ENCODE results near the gene DDR2.

Gene DDR2

DNA sequence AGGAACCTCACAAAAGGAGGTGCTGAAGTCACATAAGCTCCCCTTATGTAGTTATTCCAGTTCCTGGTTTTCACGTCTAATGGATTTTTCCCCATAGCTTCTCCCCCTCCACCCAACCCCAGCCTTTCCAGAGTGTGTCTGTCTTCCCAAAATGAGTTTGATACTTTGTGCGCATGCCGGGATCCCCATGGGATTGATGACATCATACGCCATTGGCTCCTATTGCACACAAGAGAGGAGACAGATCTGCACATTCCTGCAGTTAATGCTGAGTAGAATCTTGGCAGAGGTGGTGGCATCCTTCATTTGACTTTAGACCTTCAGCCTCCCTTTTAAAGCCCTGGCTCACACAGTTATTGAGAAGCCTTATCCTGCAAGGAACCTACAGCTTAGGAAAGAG lies 71.4 kb downstream of the DDR2 start:
- Histone ChIP-seq H3K9me3 (ENCODE audit: control insufficient read depth, low read depth, low read length) (no peaks in the 10 kb centered on the region), H3K27ac (ENCODE audit: low read length) (no peak overlapping the region), H3K4me3 (ENCODE audit: low read length) (no peak overlapping the region), H3K27me3 (ENCODE audit: control insufficient read depth, insufficient read depth, low read length) (no peaks in the 10 kb centered on the region), H3K4me1 (ENCODE audit: control insufficient read depth, low read depth, low read length) (no peaks in the 10 kb centered on the region), H3K36me3 (ENCODE audit: control insufficient read depth, low read depth, low read length) (no peaks in the 10 kb centered on the region), H3K9ac (ENCODE audit: low read length) (no peak overlapping the region)

DNA sequence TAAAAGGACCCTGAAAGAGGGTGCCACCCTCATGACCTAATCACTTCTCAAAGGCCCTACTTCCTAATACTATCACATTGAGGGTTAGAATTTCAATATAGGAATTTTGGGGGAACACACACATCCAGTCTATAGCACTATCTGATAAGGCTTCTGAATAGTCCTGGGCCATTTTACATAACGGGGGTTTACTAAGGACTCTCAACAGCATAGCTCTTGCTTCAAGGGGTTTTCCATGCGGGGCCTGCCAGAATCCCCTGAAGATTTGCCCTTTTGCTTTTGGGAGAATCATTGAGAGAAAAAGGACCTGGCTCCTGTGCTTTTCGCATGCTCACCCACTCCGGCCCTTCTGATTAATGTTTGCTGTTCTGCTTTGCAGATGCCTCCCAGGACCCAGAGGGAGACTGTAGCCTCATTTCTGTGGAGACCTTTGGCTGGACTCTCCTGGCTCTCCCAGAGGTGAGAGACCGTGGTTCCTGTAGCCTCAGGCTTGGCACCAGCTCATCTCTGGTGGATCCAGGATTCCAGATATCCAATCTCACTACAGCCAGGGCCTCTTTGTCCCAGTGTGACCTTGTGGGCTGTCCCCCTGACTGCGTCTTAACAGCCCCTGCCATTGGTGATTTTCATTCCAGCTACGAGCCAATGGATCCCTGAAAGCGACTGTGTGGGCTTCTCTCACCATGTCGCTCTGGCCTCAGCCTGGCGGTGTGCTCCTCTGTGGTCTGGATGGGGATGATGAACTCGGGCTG lies 72.6 kb downstream of the DDR2 start:
- Histone ChIP-seq H3K4me1 (ENCODE audit: control insufficient read depth, low read depth, low read length) (no peaks in the 10 kb centered on the region), H3K27ac (ENCODE audit: low read length) (no peak overlapping the region), H3K36me3 (ENCODE audit: control insufficient read depth, low read depth, low read length) (no peaks in the 10 kb centered on the region), H3K27me3 (ENCODE audit: control insufficient read depth, insufficient read depth, low read length) (no peaks in the 10 kb centered on the region), H3K9me3 (ENCODE audit: control insufficient read depth, low read depth, low read length) (no peaks in the 10 kb centered on the region), H3K9ac (ENCODE audit: low read length) (no peak overlapping the region), H3K4me3 (ENCODE audit: low read length) (no peak overlapping the region)

DNA sequence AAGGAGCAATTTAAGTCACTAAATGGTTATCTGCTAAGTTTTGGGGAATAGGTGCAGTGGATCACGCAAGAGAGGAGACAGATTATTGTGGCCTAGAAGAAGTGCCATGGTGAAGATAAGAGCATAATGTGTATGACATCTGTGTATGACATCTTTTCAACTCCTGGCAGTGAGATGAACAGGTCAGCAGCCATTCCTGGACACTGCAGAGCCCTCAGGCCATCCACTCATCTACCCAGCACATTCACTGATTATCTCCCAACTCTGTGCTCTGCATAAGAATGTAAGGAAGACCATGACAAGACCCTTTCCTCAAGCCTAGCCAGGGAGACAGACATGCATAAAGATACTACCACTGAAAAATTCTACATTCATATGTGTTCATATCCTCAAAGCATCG lies 73.7 kb downstream of the DDR2 start:
- H3K9me3 ChIP-seq (ENCODE audit: control insufficient read depth, low read depth, low read length) = no peaks in the 10 kb centered on the region
- no peak overlapping the region for H3K4me3 ChIP-seq (ENCODE audit: low read length)
- H3K27ac ChIP-seq (ENCODE audit: low read length) = no peak overlapping the region
- H3K36me3 ChIP-seq (ENCODE audit: control insufficient read depth, low read depth, low read length) = no peaks in the 10 kb centered on the region
- no peak overlapping the region for H3K9ac ChIP-seq (ENCODE audit: low read length)
- no peaks in the 10 kb centered on the region for H3K27me3 ChIP-seq (ENCODE audit: control insufficient read depth, insufficient read depth, low read length)
- H3K4me1 ChIP-seq (ENCODE audit: control insufficient read depth, low read depth, low read length) = no peaks in the 10 kb centered on the region

DNA sequence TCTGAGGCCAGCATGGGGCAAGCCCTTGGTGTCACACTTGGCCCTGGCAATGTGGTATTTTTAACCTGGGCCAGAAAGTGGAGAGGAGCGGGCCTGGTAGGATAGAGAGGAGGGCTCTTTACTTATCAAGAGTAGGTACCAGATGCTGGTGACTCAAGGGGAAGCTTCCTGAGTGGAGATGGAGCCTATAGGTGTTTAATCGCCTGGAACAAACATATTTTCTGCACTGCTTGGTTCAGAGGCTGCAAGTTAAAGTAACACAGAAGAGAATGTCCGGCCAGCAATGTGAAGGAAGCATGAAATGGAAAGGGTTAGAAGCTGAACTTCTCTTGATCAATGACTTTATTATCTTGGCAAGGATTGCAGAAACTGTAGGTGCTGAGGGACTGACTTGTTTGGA lies 74.3 kb downstream of the DDR2 start:
- Histone ChIP-seq H3K4me3 (ENCODE audit: low read length) (no peak overlapping the region), H3K4me1 (ENCODE audit: control insufficient read depth, low read depth, low read length) (no peaks in the 10 kb centered on the region), H3K36me3 (ENCODE audit: control insufficient read depth, low read depth, low read length) (no peaks in the 10 kb centered on the region), H3K27me3 (ENCODE audit: control insufficient read depth, insufficient read depth, low read length) (no peaks in the 10 kb centered on the region), H3K9ac (ENCODE audit: low read length) (no peak overlapping the region), H3K27ac (ENCODE audit: low read length) (no peak overlapping the region), H3K9me3 (ENCODE audit: control insufficient read depth, low read depth, low read length) (no peaks in the 10 kb centered on the region)

DNA sequence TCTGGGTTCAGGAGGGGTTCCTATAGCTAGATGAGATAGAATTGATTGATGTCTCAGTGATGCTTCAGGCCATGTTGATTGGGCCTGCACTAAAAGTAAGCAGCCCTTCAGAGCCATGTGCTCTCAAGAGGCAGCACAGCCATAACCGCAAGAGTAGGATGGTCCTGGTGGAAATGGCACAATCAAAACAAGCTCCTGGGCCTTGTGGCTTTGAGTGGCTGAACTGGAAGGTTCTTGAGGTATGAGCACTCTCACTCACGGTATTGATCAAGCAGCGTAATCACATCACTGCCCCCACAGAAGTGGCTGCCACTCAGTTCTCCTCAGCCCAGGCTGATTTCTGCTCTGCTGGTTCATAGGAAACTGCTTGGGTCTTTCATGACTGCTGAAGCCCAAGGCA lies 76.0 kb downstream of the DDR2 start:
- H3K36me3 ChIP-seq (ENCODE audit: control insufficient read depth, low read depth, low read length) = no peaks in the 10 kb centered on the region

DNA sequence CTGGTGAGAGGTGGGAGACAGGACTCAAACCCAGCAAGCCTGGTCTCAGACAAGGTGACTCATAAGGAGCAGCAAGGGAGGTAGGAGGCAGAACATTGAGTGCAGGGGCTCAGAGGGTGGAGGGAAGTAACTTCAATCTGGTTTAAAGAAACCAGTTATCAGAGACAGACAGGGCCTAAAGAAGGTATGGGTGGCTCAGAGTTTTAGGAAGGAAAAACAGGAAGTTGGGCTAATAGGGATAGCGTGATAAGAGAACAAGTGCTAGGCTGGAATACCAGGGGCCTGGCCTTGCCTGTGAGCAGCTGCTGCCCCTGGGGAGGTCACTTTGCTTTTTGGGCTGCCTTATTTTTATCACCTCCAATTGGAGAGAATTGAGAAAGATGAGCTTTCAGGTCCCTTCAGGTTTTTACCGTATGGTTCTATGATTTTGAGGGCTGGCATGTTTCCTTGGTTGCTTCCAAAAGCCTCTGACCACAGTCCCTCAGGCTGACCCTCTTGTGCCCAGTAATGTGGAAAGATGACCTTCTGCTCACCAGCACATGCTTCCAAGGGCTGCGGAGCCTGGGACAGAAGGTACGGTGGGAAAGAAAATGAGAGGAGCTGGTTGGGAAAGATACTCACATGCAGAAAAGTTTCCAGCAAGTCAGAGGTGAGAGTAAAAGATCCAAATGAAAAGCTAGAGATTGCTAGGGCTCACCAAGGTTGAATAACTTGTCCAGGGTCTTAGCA lies 77.0 kb downstream of the DDR2 start:
- Histone ChIP-seq H3K27me3 (ENCODE audit: control insufficient read depth, insufficient read depth, low read length) (no peaks in the 10 kb centered on the region), H3K4me3 (ENCODE audit: low read length) (no peak overlapping the region), H3K9ac (ENCODE audit: low read length) (no peak overlapping the region), H3K36me3 (ENCODE audit: control insufficient read depth, low read depth, low read length) (no peaks in the 10 kb centered on the region), H3K27ac (ENCODE audit: low read length) (no peak overlapping the region), H3K4me1 (ENCODE audit: control insufficient read depth, low read depth, low read length) (no peaks in the 10 kb centered on the region), H3K9me3 (ENCODE audit: control insufficient read depth, low read depth, low read length) (no peaks in the 10 kb centered on the region)

More for the DNA sequence above, 76.0 kb downstream of the DDR2 start:
- H3K27me3 ChIP-seq (ENCODE audit: control insufficient read depth, insufficient read depth, low read length) = no peaks in the 10 kb centered on the region
- no peak overlapping the region for H3K27ac ChIP-seq (ENCODE audit: low read length)
- H3K9ac ChIP-seq (ENCODE audit: low read length) = no peak overlapping the region
- H3K9me3 ChIP-seq (ENCODE audit: control insufficient read depth, low read depth, low read length) = no peaks in the 10 kb centered on the region
- H3K4me1 ChIP-seq (ENCODE audit: control insufficient read depth, low read depth, low read length) = no peaks in the 10 kb centered on the region
- H3K4me3 ChIP-seq (ENCODE audit: low read length) = no peak overlapping the region

DNA sequence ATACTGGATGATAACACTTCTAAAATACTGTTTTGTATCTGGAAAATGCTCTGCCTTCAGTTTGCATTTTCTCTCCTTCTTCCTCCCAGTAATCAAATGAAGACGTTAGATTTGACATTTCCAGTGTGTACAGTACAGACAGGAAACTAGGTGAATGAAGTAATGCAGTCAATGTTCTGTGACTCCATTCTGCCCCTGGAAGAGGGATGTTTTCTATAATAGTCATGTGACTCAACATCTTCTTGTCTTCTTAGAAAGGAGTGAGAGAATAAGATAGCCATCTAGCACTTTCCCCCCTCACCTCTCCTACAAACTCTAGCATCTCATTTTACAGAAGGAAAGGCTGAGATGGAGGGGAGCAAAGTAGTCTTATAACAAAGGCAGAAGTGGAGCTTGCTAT lies 77.6 kb downstream of the DDR2 start:
- Histone ChIP-seq H3K9me3 (ENCODE audit: control insufficient read depth, low read depth, low read length) (no peaks in the 10 kb centered on the region), H3K4me3 (ENCODE audit: low read length) (no peak overlapping the region), H3K9ac (ENCODE audit: low read length) (no peak overlapping the region), H3K27ac (ENCODE audit: low read length) (no peak overlapping the region), H3K27me3 (ENCODE audit: control insufficient read depth, insufficient read depth, low read length) (no peaks in the 10 kb centered on the region), H3K4me1 (ENCODE audit: control insufficient read depth, low read depth, low read length) (no peaks in the 10 kb centered on the region), H3K36me3 (ENCODE audit: control insufficient read depth, low read depth, low read length) (no peaks in the 10 kb centered on the region)

DNA sequence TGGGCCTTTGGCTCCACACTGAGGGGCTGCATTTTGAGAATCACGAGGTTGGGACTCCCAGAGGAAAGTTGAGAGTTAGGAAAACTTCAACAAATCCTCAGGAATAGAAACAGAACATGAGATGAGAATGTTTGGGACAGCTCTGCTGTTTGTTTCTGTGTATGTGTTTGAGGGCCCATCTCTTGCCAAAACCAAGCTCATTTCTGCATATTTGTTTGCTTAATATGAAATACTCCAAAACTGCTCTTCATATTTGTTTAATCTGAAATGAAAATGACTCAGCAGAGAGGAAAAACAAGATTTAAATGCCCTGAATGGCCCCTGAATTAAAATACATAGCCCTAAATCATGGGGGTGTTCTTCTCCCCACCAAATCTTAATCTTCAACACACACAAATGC lies 78.1 kb downstream of the DDR2 start:
- Histone ChIP-seq H3K36me3 (ENCODE audit: control insufficient read depth, low read depth, low read length) (no peaks in the 10 kb centered on the region), H3K4me3 (ENCODE audit: low read length) (no peak overlapping the region), H3K27ac (ENCODE audit: low read length) (no peak overlapping the region), H3K9me3 (ENCODE audit: control insufficient read depth, low read depth, low read length) (no peaks in the 10 kb centered on the region), H3K27me3 (ENCODE audit: control insufficient read depth, insufficient read depth, low read length) (no peaks in the 10 kb centered on the region), H3K9ac (ENCODE audit: low read length) (no peak overlapping the region), H3K4me1 (ENCODE audit: control insufficient read depth, low read depth, low read length) (no peaks in the 10 kb centered on the region)

DNA sequence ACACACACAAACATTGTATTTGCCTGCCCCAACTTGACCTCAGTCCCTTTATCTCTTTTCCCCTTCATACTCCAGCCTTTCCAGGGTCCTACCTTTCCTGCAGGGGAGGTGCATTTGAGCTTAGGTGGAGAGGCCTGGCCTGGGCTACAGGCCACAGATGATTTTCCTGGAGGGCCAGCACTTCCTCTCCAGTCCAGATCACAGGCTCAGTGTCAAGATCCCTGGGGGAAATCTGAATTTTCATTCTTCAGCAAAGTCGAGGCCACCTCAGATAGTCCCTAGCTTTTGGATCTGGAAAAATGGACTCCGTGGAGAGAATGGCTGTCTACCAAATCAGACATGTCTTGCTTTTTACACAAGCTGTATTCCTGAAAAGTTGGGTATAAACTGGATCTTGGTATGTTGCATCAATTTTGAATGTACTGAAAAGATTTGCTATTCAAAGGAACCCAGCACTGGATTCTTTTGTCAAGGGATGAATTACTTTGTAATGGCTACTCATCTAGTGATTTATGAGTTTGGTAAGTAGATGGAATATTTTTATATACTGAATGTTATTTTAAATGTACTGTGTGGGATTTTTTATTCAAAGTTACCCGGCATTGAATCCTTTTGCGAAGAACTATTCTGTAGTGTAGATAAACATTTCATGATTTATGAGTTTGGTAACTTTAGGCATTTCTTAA lies 78.7 kb downstream of the DDR2 start:
- no peak overlapping the region for H3K27ac ChIP-seq (ENCODE audit: low read length)

DNA sequence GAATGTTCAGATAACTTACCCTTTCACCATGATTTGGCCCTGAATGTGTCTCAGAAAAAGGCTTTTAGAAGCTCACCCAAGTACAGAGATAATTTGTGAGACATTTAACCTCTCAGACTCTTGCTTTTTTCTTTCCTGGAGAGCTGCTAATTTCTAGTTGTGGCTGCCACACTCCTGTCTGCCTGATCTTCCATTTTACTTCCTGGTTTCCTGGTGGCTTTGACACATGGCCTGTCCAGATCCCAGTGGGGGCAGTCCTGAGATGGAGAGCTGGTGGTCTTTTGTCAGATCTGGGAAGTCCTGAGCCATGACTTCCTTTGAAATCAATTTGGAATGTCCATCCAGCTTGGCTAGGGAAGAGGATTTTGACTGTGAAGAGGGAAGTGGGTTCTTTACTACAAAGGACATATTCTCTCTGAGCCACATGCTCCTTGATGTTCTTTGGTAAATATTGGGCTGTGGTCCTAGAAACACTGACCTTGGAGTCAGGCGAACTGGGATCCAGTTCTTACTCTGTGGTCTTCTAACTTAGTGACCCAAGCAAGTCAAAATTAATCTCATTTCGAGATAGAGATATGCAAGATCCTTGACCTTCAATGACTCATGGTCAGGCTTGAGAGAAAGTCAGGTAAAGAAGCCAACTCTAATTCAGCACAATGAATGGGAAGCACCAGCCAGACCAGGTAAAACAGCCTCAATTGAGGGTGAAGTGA lies 80.2 kb downstream of the DDR2 start:
- H3K9ac ChIP-seq (ENCODE audit: low read length) = no peak overlapping the region
- no peak overlapping the region for H3K27ac ChIP-seq (ENCODE audit: low read length)
- no peaks in the 10 kb centered on the region for H3K9me3 ChIP-seq (ENCODE audit: control insufficient read depth, low read depth, low read length)
- H3K36me3 ChIP-seq (ENCODE audit: control insufficient read depth, low read depth, low read length) = no peaks in the 10 kb centered on the region
- H3K4me3 ChIP-seq (ENCODE audit: low read length) = no peak overlapping the region
- H3K27me3 ChIP-seq (ENCODE audit: control insufficient read depth, insufficient read depth, low read length) = no peaks in the 10 kb centered on the region
- no peaks in the 10 kb centered on the region for H3K4me1 ChIP-seq (ENCODE audit: control insufficient read depth, low read depth, low read length)

More for the DNA sequence above, 78.7 kb downstream of the DDR2 start:
- no peak overlapping the region for H3K9ac ChIP-seq (ENCODE audit: low read length)
- no peaks in the 10 kb centered on the region for H3K27me3 ChIP-seq (ENCODE audit: control insufficient read depth, insufficient read depth, low read length)
- no peak overlapping the region for H3K4me3 ChIP-seq (ENCODE audit: low read length)
- no peaks in the 10 kb centered on the region for H3K36me3 ChIP-seq (ENCODE audit: control insufficient read depth, low read depth, low read length)
- H3K4me1 ChIP-seq (ENCODE audit: control insufficient read depth, low read depth, low read length) = no peaks in the 10 kb centered on the region
- no peaks in the 10 kb centered on the region for H3K9me3 ChIP-seq (ENCODE audit: control insufficient read depth, low read depth, low read length)

DNA sequence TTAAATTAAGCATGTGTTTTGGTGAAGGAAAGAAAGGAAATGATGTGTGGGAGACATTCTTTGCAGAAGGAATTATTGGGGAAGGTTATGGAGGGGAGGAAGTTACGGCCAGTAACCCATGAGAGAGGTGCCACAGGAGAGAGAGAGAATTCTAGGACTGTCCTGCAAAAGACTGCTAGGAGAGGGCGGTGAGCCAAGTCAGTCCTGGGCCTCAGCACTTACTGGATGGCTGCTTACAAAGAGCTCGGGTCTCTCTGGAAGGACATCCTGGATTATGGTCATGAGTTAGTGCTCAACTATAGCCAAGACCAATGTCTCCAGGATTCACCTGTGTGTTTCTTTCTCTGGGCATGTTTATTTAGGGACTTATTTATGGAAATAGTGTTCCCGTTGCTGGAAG lies 83.9 kb downstream of the DDR2 start:
- Histone ChIP-seq H3K27me3 (ENCODE audit: control insufficient read depth, insufficient read depth, low read length) (no peaks in the 10 kb centered on the region), H3K27ac (ENCODE audit: low read length) (no peak overlapping the region), H3K4me3 (ENCODE audit: low read length) (no peak overlapping the region), H3K9ac (ENCODE audit: low read length) (no peak overlapping the region), H3K4me1 (ENCODE audit: control insufficient read depth, low read depth, low read length) (no peaks in the 10 kb centered on the region), H3K36me3 (ENCODE audit: control insufficient read depth, low read depth, low read length) (no peaks in the 10 kb centered on the region), H3K9me3 (ENCODE audit: control insufficient read depth, low read depth, low read length) (no peaks in the 10 kb centered on the region)
